H1 (cell line): Measurements from ENCODE around the gene CSNK1D. TPM values are rescaled to one million over a fixed set of nuclear protein-coding genes. Genes with fewer than 3 reads are reported as not detected.

Source experiments
- CTCF ChIA-PET: fragments of 300-600 bp; sonication (Branson Sonifier 250); formaldehyde crosslinking; loops from one replicate; lab custom pipeline; 2021; ENCODE audit not compliant: partially characterized antibody; lab: Charles Lee
- POLR2A ChIA-PET: fragments of 300-600 bp; sonication (Branson Sonifier 250); formaldehyde crosslinking; loops from one replicate; lab custom pipeline; 2021; ENCODE audit warnings: inconsistent platforms; ENCODE audit not compliant: partially characterized antibody; lab: Charles Lee
- DNase-seq, 2 experiments: peaks; one replicate each; pipeline versions ENCODE4 v3.0.0 to v3.0.0-alpha.2; 2010 to 2022; ENCODE audit warnings: low spot score in 2 of 2, low read depth in 1 of 2, mixed read lengths in 1 of 2
- FAIRE-seq: peaks from 2 replicates; lab custom pipeline; 2011; peaks lifted over from hg19 to GRCh38; lab: Jason Lieb, UNC
- H2AFZ ChIP-seq: 2 replicates; pipeline ENCODE4 v1.8.1; 2012; ENCODE audit warnings: low read length, inconsistent platforms
- H2AK5ac ChIP-seq: 2 replicates; pipeline ENCODE4 v1.6.1; 2013; ENCODE audit warnings: low read depth, low read length
- H2BK120ac ChIP-seq: replicated peaks from 2 replicates; pipeline ENCODE3; 2013; ENCODE audit warnings: low read depth, low read length, inconsistent platforms
- H2BK12ac ChIP-seq: 2 replicates; pipeline ENCODE4 v1.6.1; 2013; ENCODE audit warnings: low read depth, low read length
- H2BK15ac ChIP-seq: 2 replicates; pipeline ENCODE4 v1.6.1; 2013; ENCODE audit warnings: low read length
- H2BK20ac ChIP-seq: 2 replicates; pipeline ENCODE4 v1.6.1; 2013; ENCODE audit warnings: low read length
- H2BK5ac ChIP-seq: 2 replicates; pipeline ENCODE4 v1.6.1; 2013; ENCODE audit warnings: low read depth, low read length
- H3K14ac ChIP-seq: 2 replicates; pipeline ENCODE4 v1.6.1; 2013; ENCODE audit warnings: inconsistent platforms; ENCODE audit not compliant: insufficient read length
- H3K18ac ChIP-seq: 2 replicates; pipeline ENCODE4 v1.6.1; 2013; ENCODE audit warnings: low read length; ENCODE audit errors: extremely low read depth
- H3K23ac ChIP-seq: 2 replicates; pipeline ENCODE4 v1.6.1; 2013; ENCODE audit warnings: inconsistent platforms; ENCODE audit not compliant: insufficient read length
- H3K23me2 ChIP-seq: 2 replicates; pipeline ENCODE4 v1.6.1; 2013; ENCODE audit warnings: low read depth, low read length
- H3K27ac ChIP-seq: 2 replicates; pipeline ENCODE4 v1.6.1; 2011; ENCODE audit warnings: low read depth, low read length, inconsistent platforms
- H3K27me3 ChIP-seq, 4 experiments: replicated peaks in 1 of 4; 1 replicate in 1 of 4; 2 replicates in 3 of 4; pipeline versions ENCODE4 v1.6.1 to v1.8.1; 2011 to 2013; ENCODE audit warnings: low read length in 3 of 4, mild to moderate bottlenecking in 3 of 4, inconsistent platforms in 2 of 4, mixed read lengths in 2 of 4, moderate library complexity in 1 of 4; ENCODE audit not compliant: control insufficient read depth in 3 of 4, insufficient read depth in 3 of 4; ENCODE audit errors: extremely low read depth in 1 of 4
- H3K36me3 ChIP-seq, 4 experiments: 2 replicates each; pipeline versions ENCODE4 v1.6.1 to v1.8.1; 2011 to 2013; ENCODE audit warnings: mild to moderate bottlenecking in 4 of 4, low read length in 3 of 4, moderate library complexity in 2 of 4, control low read depth in 1 of 4, inconsistent platforms in 1 of 4; ENCODE audit not compliant: insufficient read depth in 4 of 4, control insufficient read depth in 2 of 4
- H3K4ac ChIP-seq: replicated peaks from 2 replicates; pipeline ENCODE3; 2013; ENCODE audit warnings: low read length, low read depth, mixed read lengths, inconsistent platforms; ENCODE audit not compliant: insufficient read length
- H3K4me1 ChIP-seq, 4 experiments: replicated peaks in 1 of 4; 1 replicate in 1 of 4; 2 replicates in 3 of 4; pipeline versions ENCODE4 v1.6.1 to v1.8.1; 2011 to 2013; ENCODE audit warnings: low read length in 3 of 4, inconsistent platforms in 2 of 4, mixed read lengths in 1 of 4; ENCODE audit not compliant: insufficient read depth in 4 of 4, control insufficient read depth in 3 of 4
- H3K4me2 ChIP-seq, 2 experiments: 2 replicates each; pipeline versions ENCODE4 v1.6.1 to v1.8.1; 2011 to 2013; ENCODE audit warnings: low read depth in 2 of 2, low read length in 2 of 2, control low read depth in 1 of 2, inconsistent platforms in 1 of 2, mild to moderate bottlenecking in 1 of 2; ENCODE audit not compliant: insufficient read depth in 1 of 2
- H3K4me3 ChIP-seq, 4 experiments: fragments of 200-600, 300-600 bp in 1 of 4; sonication (generic), shearing (Covaris generic), sonication (Bioruptor Twin) in 1 of 4; 2 replicates each; pipeline versions ENCODE4 v1.5.1 to v1.8.1; 2011 to 2016; ENCODE audit warnings: low read length in 4 of 4, low read depth in 3 of 4, control low read depth in 2 of 4, inconsistent platforms in 2 of 4, mild to moderate bottlenecking in 2 of 4, mixed read lengths in 1 of 4, moderate library complexity in 1 of 4; ENCODE audit not compliant: insufficient read depth in 2 of 4; ENCODE audit errors: extremely low read depth in 1 of 4
- H3K56ac ChIP-seq: replicated peaks from 2 replicates; pipeline ENCODE3; 2013; ENCODE audit warnings: low read depth, mild to moderate bottlenecking, mixed read lengths, low read length, inconsistent platforms; ENCODE audit not compliant: insufficient read length
- H3K79me1 ChIP-seq: 2 replicates; pipeline ENCODE4 v1.6.1; 2013; ENCODE audit warnings: low read depth, low read length, control low read depth
- H3K79me2 ChIP-seq, 2 experiments: 2 replicates each; pipeline versions ENCODE4 v1.6.1 to v1.8.1; 2012 to 2013; ENCODE audit warnings: low read length in 2 of 2, mild to moderate bottlenecking in 2 of 2, inconsistent platforms in 1 of 2; ENCODE audit not compliant: insufficient read depth in 2 of 2, control insufficient read depth in 1 of 2
- H3K9ac ChIP-seq, 4 experiments: replicated peaks in 1 of 4; 1 replicate in 1 of 4; 2 replicates in 3 of 4; pipeline versions ENCODE4 v1.6.1 to v1.8.1; 2011 to 2013; ENCODE audit warnings: low read depth in 3 of 4, low read length in 3 of 4, control low read depth in 2 of 4, mild to moderate bottlenecking in 2 of 4, moderate library complexity in 2 of 4, inconsistent platforms in 1 of 4; ENCODE audit errors: extremely low read depth in 1 of 4
- H3K9me3 ChIP-seq, 2 experiments: 2 replicates each; pipeline versions ENCODE4 v1.6.1 to v1.8.1; 2012 to 2013; ENCODE audit warnings: mild to moderate bottlenecking in 2 of 2, moderate library complexity in 2 of 2, control low read depth in 1 of 2, inconsistent platforms in 1 of 2, low read depth in 1 of 2, low read length in 1 of 2, mixed read lengths in 1 of 2; ENCODE audit not compliant: insufficient read depth in 2 of 2
- H4K20me1 ChIP-seq, 2 experiments: replicated peaks in 1 of 2; 2 replicates each; pipeline versions ENCODE3 to v1.8.1; 2011 to 2013; ENCODE audit warnings: inconsistent platforms in 2 of 2, low read length in 2 of 2, mild to moderate bottlenecking in 1 of 2; ENCODE audit not compliant: insufficient read depth in 2 of 2, control insufficient read depth in 1 of 2
- H4K5ac ChIP-seq: 2 replicates; pipeline ENCODE4 v1.6.1; 2013; ENCODE audit warnings: low read length, low read depth, mixed read lengths, inconsistent platforms; ENCODE audit not compliant: insufficient read length
- H4K8ac ChIP-seq: 2 replicates; pipeline ENCODE4 v1.8.0; 2013; ENCODE audit warnings: mild to moderate bottlenecking, moderate library complexity, low read length, inconsistent platforms; ENCODE audit not compliant: insufficient read depth; ENCODE audit errors: extremely low read depth
- H4K91ac ChIP-seq: replicated peaks from 2 replicates; pipeline ENCODE3; 2013; ENCODE audit warnings: low read length, mixed read lengths, inconsistent platforms; ENCODE audit not compliant: insufficient read length
- CEBPB ChIP-seq: IDR thresholded peaks from 2 replicates; pipeline ENCODE4 v1.6.1; 2012; ENCODE audit warnings: low read depth, low read length
- CHD2 ChIP-seq: IDR thresholded peaks from 2 replicates; pipeline ENCODE4 v1.6.1; 2012; ENCODE audit warnings: low read length, improper control_type of control experiment
- CTBP2 ChIP-seq: IDR thresholded peaks from 2 replicates; pipeline ENCODE4 v1.7.0; 2011; ENCODE audit warnings: borderline replicate concordance, mild to moderate bottlenecking, moderate library complexity, mixed read lengths, low read length; ENCODE audit not compliant: insufficient read depth, insufficient read length
- EGR1 ChIP-seq: IDR thresholded peaks from 2 replicates; pipeline ENCODE4 v1.6.1; 2011; ENCODE audit warnings: low read depth, low read length, borderline replicate concordance
- KDM5A ChIP-seq: fragments of 200-600 bp; IDR thresholded peaks from 2 replicates; pipeline ENCODE4 v1.7.1; 2012; ENCODE audit warnings: mild to moderate bottlenecking, low read length, inconsistent platforms, mixed read lengths
- MAFK ChIP-seq: IDR thresholded peaks from 2 replicates; pipeline ENCODE4 v1.6.1; 2012; ENCODE audit warnings: low read depth, mild to moderate bottlenecking, improper control_type of control experiment, low read length
- RAD21 ChIP-seq, 2 experiments: IDR thresholded peaks in 1 of 2; conservative IDR thresholded peaks in 1 of 2; 2 replicates each; pipeline ENCODE4 v1.6.1; 2011; ENCODE audit warnings: low read depth in 2 of 2, low read length in 2 of 2, improper control_type of control experiment in 1 of 2, inconsistent platforms in 1 of 2, mild to moderate bottlenecking in 1 of 2, moderate library complexity in 1 of 2
- RNF2 ChIP-seq: fragments of 200-900, 300-1000 bp; sonication (generic); IDR thresholded peaks from 2 replicates; pipeline ENCODE4 v1.7.1; 2016; ENCODE audit warnings: borderline replicate concordance, low read depth, mild to moderate bottlenecking, antibody characterized with exemption, low read length; ENCODE audit not compliant: poor library complexity, severe bottlenecking; ENCODE audit errors: missing control alignments
- SIN3A ChIP-seq, 2 experiments: IDR thresholded peaks in 1 of 2; conservative IDR thresholded peaks in 1 of 2; 2 replicates each; pipeline ENCODE4 v1.6.1; 2011 to 2012; ENCODE audit warnings: low read length in 2 of 2, improper control_type of control experiment in 1 of 2, low read depth in 1 of 2, mild to moderate bottlenecking in 1 of 2
- WGBS, 2 experiments: shearing (Covaris generic) in 1 of 2; methylation state at CpG; one replicate each; pipeline versions ENCODE4 v1.1.6 to v1.1.7; 2013 to 2015; ENCODE audit warnings: low lambda C conversion rate in 2 of 2, mixed read lengths in 2 of 2, inconsistent platforms in 1 of 2, low coverage in 1 of 2, missing lambda C conversion rate in 1 of 2; ENCODE audit not compliant: insufficient replicate concordance in 2 of 2, insufficient coverage in 1 of 2, insufficient read length in 1 of 2; ENCODE audit errors: extremely low coverage in 1 of 2, missing lambda C conversion rate in 1 of 2; 5-methylcytosine and 5-hydroxymethylcytosine counted together
- polyA plus RNA-seq, 7 experiments: library from polyadenylated mRNA; depleted of rRNA in 3 of 7; stranded (reverse) in 5 of 7; unstranded in 2 of 7; fragments of >200 nt in 5 of 7; fragments of 200-250 nt in 2 of 7; gene quantifications; 1 replicate in 5 of 7; 2 replicates in 1 of 7; 4 replicates in 1 of 7; pipeline versions ENCODE4 v1.2.1 to v1.2.3, GENCODE V29; 2011 to 2013; ENCODE audit warnings: missing spikeins in 2 of 7, mixed read lengths in 2 of 7
- total RNA-seq: library from RNA; stranded (reverse); fragmentation: NEBNext Ultra II Directional; extraction: Animal tissue kit (Norgen Biotek cat#: 25700); gene quantifications from 2 replicates; pipeline ENCODE4 v1.2.1, GENCODE V29; 2021
- TF ChIP-seq, protein P1 (sequence below): IDR thresholded peaks from 2 replicates; pipeline ENCODE4 v1.6.1; 2011; ENCODE audit warnings: low read depth, mild to moderate bottlenecking, low read length; ENCODE audit not compliant: insufficient read depth

CSNK1D gene
- total and polyA plus RNA-seq, 2 of the 8 experiments (the other 6 are each of a cell fraction or from before 2014, with no cell fraction given), result 73.5 to 103 TPM

DNA sequence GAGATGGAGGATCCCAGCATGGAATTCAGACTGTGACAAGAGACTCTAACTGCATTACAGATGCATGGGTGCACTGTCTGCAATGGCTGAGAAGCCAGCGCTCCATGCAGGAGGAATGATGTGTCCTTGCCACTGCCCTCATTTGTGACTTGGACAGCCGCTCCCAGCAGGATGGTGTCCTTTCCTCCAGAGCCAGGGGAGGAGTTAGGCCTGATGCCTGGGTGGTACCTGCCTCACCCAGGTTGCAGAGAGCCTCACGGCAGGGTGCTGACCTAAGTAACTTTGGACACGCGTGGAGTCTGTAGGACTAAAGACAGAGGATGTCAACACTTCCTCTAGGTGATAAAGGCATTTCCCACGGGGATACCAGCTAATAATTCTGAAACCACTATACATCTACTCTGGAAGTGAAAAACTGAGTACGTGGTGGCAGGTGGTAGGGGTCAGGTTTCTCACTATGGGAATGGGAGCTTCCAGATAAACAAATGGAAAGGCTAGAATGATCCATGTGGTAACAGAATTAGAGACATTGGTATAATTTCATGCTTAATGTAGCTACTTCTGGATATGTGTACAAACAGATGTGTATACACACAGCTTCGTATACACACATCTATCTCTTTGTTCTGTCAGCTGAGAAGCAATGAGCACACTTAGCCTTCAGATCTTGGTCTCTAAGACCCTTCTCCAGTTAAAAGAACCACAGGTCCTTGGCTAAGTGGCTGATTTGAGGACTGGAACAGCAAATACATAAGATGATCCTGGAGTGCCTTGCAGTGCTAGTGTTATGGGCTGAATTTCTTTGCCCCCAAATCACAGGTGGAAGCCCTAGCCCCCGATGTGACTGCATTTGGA, 13.7 kb upstream of the CSNK1D start:
- Histone ChIP-seq H3K27me3 (no peaks in the 10 kb centered on the region; a peak in 1 of 7 replicates), H3K4me3 (no peak overlapping the region), H3K4me2 (no peak overlapping the region), H4K20me1 (no peaks in the 10 kb centered on the region), H2AFZ (no peak overlapping the region), H4K8ac (no peak overlapping the region), H2BK12ac (no peak overlapping the region), H3K23ac (no peak overlapping the region), H3K4ac (no peak overlapping the region), H2BK5ac (no peak overlapping the region), H3K9me3 (0 out of 4 replicates have a peak, but pooled peaks cover 0 to 3% of the 10 kb centered on the region in 2 experiments), H3K56ac (no peak overlapping the region), H3K4me1 (peaks cover 0 to 2% (median 0%) of the 10 kb centered on the region in 4 experiments; a peak in 1 of 7 replicates), H3K14ac (no peak overlapping the region), H3K18ac (no peak overlapping the region), H3K27ac (no peak overlapping the region), H2BK20ac (no peak overlapping the region), H2AK5ac (no peak overlapping the region), H4K91ac (no peak overlapping the region), H3K36me3 (no peaks in the 10 kb centered on the region), H2BK15ac (no peak overlapping the region), H3K79me1 (no peaks in the 10 kb centered on the region), H2BK120ac (no peak overlapping the region), H3K79me2 (no peaks in the 10 kb centered on the region; a peak in 1 of 4 replicates), H4K5ac (no peak overlapping the region), H3K9ac (no peak overlapping the region), H3K23me2 (no peaks in the 10 kb centered on the region; the same call in 1 of the 2 replicates)
- DNase-seq (no peak), FAIRE-seq (no peak)
- ChIA-PET CTCF (interaction anchor here (0.7 kb wide), 1 partner anchor 140 kb away, joined by 3 read pairs; no protein-coding TSS in a partner anchor), POLR2A (no interaction called here)
- 92% methylated on average over 9 of the region's 9 CpGs; no CpG with 5 or more reads in 1 of the 2 experiments for WGBS, 2 experiments
- TF ChIP-seq RNF2 (no peak), RAD21 (IDR thresholded peaks at IDR 0.05 in 1 of 2, conservative IDR thresholded peaks at IDR 0.05 in 1 of 2; ENCODE audit: low read depth in 2 of 2, low read length in 2 of 2) (no peak), CTBP2 (no peak), CHD2 (no peak), MAFK (no peak), EGR1 (no peak), SIN3A (conservative IDR thresholded peaks at IDR 0.05 in 1 of 2, IDR thresholded peaks at IDR 0.05 in 1 of 2; ENCODE audit: low read depth in 1 of 2, low read length in 2 of 2) (no peak), KDM5A (no peak), CEBPB (no peak)
- TF ChIP-seq, protein P1, sequence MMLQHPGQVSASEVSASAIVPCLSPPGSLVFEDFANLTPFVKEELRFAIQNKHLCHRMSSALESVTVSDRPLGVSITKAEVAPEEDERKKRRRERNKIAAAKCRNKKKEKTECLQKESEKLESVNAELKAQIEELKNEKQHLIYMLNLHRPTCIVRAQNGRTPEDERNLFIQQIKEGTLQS, result no peak
